Right atrium auricular region (tissue), 2 donors: ENCODE results near the gene KDM3B. TPM values are rescaled to one million over a fixed set of nuclear protein-coding genes. Genes with fewer than 3 reads are reported as not detected.

Experiments
- DNase-seq: peaks from one replicate; pipeline ENCODE4 v3.0.0-alpha.2; 2019; ENCODE audit warnings: low spot score
- H3K27ac ChIP-seq, 2 donors: fragments of 200-600 bp; sonication (generic); 1 replicate in 1 of 2; 2 replicates in 1 of 2; pipeline ENCODE4 v1.5.1; 2016 to 2019
- H3K27me3 ChIP-seq, 2 donors: fragments of 200-600 bp; sonication (generic); one replicate each; pipeline versions ENCODE4 v1.5.1 to v1.6.0; 2017 to 2019
- H3K36me3 ChIP-seq: fragments of 200-600 bp; sonication (generic); one replicate; pipeline ENCODE4 v1.5.1; 2016
- H3K4me1 ChIP-seq, 2 donors: fragments of 200-600 bp; sonication (generic); one replicate each; pipeline versions ENCODE4 v1.5.1 to v1.6.0; 2017 to 2019
- H3K4me3 ChIP-seq, 2 donors: fragments of 200-600 bp; sonication (generic); 1 replicate in 1 of 2; 2 replicates in 1 of 2; pipeline ENCODE4 v1.5.1; 2017 to 2019; ENCODE audit warnings: mild to moderate bottlenecking in 1 of 2, moderate library complexity in 1 of 2
- H3K9me3 ChIP-seq, 2 donors: fragments of 200-600 bp; sonication (generic); one replicate each; pipeline ENCODE4 v1.5.1; 2019
- CTCF ChIP-seq, 2 donors: fragments of 200-600 bp; sonication (generic); IDR thresholded peaks; one replicate each; pipeline ENCODE4 v1.5.1; 2019; ENCODE audit warnings: antibody characterized with exemption in 2 of 2
- total RNA-seq, 2 donors: library from RNA; depleted of rRNA; stranded (reverse); fragments of >200 nt; gene quantifications; one replicate each; pipeline ENCODE4 v1.1.0, GENCODE V29; 2016

The KDM3B gene
- total RNA-seq, 2 donors from 2014 or later = 42.9 to 46.9 TPM

DNA sequence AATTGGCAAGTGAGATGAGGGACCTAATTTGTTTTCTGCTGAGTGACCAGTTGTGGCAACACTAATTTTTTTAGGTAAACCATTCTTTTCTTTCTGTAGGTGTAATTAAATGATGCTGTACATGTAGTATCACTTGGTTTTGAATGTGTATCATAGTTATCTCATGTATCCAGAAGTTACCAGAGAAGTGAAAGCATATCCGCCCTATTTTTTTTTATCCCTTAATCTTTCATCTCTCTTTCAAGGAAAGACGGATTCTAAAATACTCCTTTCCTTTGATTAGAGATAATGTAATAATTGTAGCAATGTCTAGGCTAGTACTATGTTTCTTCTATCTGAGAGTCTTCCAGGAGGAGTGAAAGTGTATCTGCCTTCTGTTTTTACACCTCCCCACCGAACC, 7.1 kb downstream of the KDM3B start:
- TF ChIP-seq CTCF (IDR thresholded peaks at IDR 0.05) = no peak
- no peak overlapping the region for H3K4me3 ChIP-seq
- H3K9me3 ChIP-seq = no peaks in the 10 kb centered on the region
- no peaks in the 10 kb centered on the region for H3K27me3 ChIP-seq
- H3K27ac ChIP-seq = no peak overlapping the region
- H3K36me3 ChIP-seq = no peaks in the 10 kb centered on the region
- DNase-seq = no peak
- peaks cover 0 to 36% of the 10 kb centered on the region in 2 donors for H3K4me1 ChIP-seq

- H3K36me3 ChIP-seq = no peaks in the 10 kb centered on the region
- no peaks in the 10 kb centered on the region for H3K9me3 ChIP-seq
- H3K27me3 ChIP-seq = no peaks in the 10 kb centered on the region
- peaks cover 0 to 22% of the 10 kb centered on the region in 2 donors for H3K4me1 ChIP-seq
- no peak overlapping the region for H3K27ac ChIP-seq
- H3K4me3 ChIP-seq = no peak overlapping the region
- TF ChIP-seq CTCF (IDR thresholded peaks at IDR 0.05) = no peak
- no peak for DNase-seq
Measured at GRCh38 chr5:138360941-138361452, 8.5 kb downstream of the KDM3B start.

DNA sequence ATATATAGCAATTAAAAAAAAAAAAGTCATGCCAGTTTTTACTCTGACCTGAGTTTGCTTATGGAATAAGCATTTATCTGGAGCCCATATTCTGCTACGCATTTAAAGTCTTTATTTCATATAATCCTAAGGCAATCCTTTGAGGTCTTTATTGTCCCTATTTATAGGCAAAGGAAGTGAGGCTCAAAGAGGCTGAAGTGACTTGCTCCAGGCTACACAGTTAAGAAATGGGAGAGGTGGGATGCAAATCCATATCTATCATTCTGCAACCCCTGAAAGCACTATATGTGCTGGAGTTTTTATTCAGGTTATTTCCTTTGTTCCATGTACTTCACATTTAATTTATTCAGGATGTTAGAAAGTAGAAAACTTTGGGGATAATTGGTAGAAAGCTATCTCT, 12.1 kb downstream of the KDM3B start:
- no peaks in the 10 kb centered on the region for H3K27me3 ChIP-seq
- H3K9me3 ChIP-seq = no peaks in the 10 kb centered on the region
- no peaks in the 10 kb centered on the region for H3K36me3 ChIP-seq
- DNase-seq = no peak
- H3K4me3 ChIP-seq = no peak overlapping the region
- peaks cover 0 to 46% of the 10 kb centered on the region in 2 donors for H3K4me1 ChIP-seq
- no peak overlapping the region for H3K27ac ChIP-seq
- no peak for TF ChIP-seq CTCF (IDR thresholded peaks at IDR 0.05)

- no peak overlapping the region for H3K4me3 ChIP-seq
- H3K4me1 ChIP-seq = peaks cover 0 to 58% of the 10 kb centered on the region in 2 donors
- H3K9me3 ChIP-seq = no peaks in the 10 kb centered on the region
- H3K27me3 ChIP-seq = no peaks in the 10 kb centered on the region
- TF ChIP-seq CTCF (IDR thresholded peaks at IDR 0.05) = no peak
- peak overlapping the region; percentile 51 to 62 for H3K27ac ChIP-seq
- no peak for DNase-seq
- H3K36me3 ChIP-seq = no peaks in the 10 kb centered on the region
Measured at GRCh38 chr5:138366632-138367382, 14.3 kb downstream of the KDM3B start.

- no peak for DNase-seq
- no peaks in the 10 kb centered on the region for H3K27me3 ChIP-seq
- no peak for TF ChIP-seq CTCF (IDR thresholded peaks at IDR 0.05)
- H3K4me3 ChIP-seq = no peak overlapping the region
- H3K27ac ChIP-seq = peak overlapping the region in 1 of 2 donors; percentile 50
- H3K4me1 ChIP-seq = peaks cover 0 to 65% of the 10 kb centered on the region in 2 donors
- H3K9me3 ChIP-seq = no peaks in the 10 kb centered on the region
- peaks cover 8% of the 10 kb centered on the region for H3K36me3 ChIP-seq
Measured at GRCh38 chr5:138369261-138369660, 16.8 kb downstream of the KDM3B start.
